ENCODE results near the gene AQP5. TPM values are rescaled to one million over a fixed set of nuclear protein-coding genes. Genes with fewer than 3 reads are reported as not detected.
A peak's percentile ranks its signal among the peaks of the same experiment; 100 is the strongest.

Gene AQP5
- total RNA-seq, 1 donor = not detected

DNA sequence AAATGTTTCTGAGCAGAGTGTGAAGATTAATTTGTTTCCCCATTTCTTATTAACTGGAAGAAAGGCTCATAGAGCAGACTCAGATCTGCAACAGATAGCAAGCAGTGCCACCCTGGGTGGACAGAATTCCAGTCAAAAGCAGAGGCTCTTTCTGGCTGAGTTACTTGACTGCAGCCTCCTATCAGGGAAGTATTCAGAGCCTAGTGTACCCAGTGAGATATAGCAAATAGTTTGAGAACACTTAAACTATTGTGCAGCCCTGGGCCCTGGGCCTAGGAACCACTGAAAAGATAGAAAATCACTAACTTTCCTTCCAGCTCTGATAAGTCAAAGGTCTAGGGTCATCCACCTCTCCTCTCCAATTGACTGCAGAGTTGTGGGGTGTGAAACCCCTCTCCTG, 22.4 kb upstream of the AQP5 start:
- Histone ChIP-seq H3K4me3 (ENCODE audit: insufficient read depth, low read length) (no peak overlapping the region), H3K4me2 (ENCODE audit: insufficient read depth, low read length) (no peak overlapping the region), H3K4me1 (ENCODE audit: insufficient read depth, low read length) (no peaks in the 10 kb centered on the region), H3K79me2 (ENCODE audit: insufficient read depth, low read length) (no peaks in the 10 kb centered on the region), H4K20me1 (ENCODE audit: insufficient read depth, low read length) (no peaks in the 10 kb centered on the region), H3K27me3 (ENCODE audit: insufficient read depth, low read length) (no peaks in the 10 kb centered on the region), H2AFZ (ENCODE audit: low read length) (no peak overlapping the region), H3K36me3 (ENCODE audit: insufficient read depth, low read length) (no peaks in the 10 kb centered on the region), H3K9me3 (ENCODE audit: low read depth, low read length) (no peaks in the 10 kb centered on the region), H3K27ac (ENCODE audit: low read depth, low read length) (no peak overlapping the region)
- TF ChIP-seq, protein P1, sequence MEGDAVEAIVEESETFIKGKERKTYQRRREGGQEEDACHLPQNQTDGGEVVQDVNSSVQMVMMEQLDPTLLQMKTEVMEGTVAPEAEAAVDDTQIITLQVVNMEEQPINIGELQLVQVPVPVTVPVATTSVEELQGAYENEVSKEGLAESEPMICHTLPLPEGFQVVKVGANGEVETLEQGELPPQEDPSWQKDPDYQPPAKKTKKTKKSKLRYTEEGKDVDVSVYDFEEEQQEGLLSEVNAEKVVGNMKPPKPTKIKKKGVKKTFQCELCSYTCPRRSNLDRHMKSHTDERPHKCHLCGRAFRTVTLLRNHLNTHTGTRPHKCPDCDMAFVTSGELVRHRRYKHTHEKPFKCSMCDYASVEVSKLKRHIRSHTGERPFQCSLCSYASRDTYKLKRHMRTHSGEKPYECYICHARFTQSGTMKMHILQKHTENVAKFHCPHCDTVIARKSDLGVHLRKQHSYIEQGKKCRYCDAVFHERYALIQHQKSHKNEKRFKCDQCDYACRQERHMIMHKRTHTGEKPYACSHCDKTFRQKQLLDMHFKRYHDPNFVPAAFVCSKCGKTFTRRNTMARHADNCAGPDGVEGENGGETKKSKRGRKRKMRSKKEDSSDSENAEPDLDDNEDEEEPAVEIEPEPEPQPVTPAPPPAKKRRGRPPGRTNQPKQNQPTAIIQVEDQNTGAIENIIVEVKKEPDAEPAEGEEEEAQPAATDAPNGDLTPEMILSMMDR (IDR thresholded peaks at IDR 0.05; ENCODE audit: extremely low read depth, low read depth, low read length) = no peak
- no peak for DNase-seq (ENCODE audit: insufficient read length, low spot score, missing footprints)

DNA sequence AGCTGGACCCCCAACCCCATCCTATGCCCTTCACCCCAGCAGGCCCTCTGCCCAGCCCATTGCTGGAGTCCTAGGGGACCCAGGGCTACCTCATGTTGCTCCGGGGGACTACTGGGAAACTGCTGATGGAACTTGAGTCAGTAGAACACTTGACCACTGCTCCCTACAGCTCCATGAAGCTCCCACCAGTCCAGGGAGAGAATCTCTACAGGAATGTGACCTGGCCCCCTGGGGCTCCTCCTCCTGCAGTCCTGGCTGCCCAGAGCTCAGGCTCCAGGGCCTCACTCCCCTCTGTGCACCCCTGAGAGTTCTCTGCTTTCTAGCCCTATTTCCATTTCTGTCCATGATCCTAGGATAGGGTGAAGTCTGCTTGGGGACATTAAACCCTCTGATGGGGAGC, 22.0 kb upstream of the AQP5 start:
- H3K9me3 ChIP-seq (ENCODE audit: low read depth, low read length) = no peaks in the 10 kb centered on the region
- H3K27me3 ChIP-seq (ENCODE audit: insufficient read depth, low read length) = no peaks in the 10 kb centered on the region
- H2AFZ ChIP-seq (ENCODE audit: low read length) = no peak overlapping the region
- H4K20me1 ChIP-seq (ENCODE audit: insufficient read depth, low read length) = no peaks in the 10 kb centered on the region
- H3K27ac ChIP-seq (ENCODE audit: low read depth, low read length) = no peak overlapping the region
- no peaks in the 10 kb centered on the region for H3K79me2 ChIP-seq (ENCODE audit: insufficient read depth, low read length)
- H3K36me3 ChIP-seq (ENCODE audit: insufficient read depth, low read length) = no peaks in the 10 kb centered on the region
- no peaks in the 10 kb centered on the region for H3K4me1 ChIP-seq (ENCODE audit: insufficient read depth, low read length)
- TF ChIP-seq, protein P1 (IDR thresholded peaks at IDR 0.05; ENCODE audit: extremely low read depth, low read depth, low read length) = no peak
- peak; percentile 15 for DNase-seq (ENCODE audit: insufficient read length, low spot score, missing footprints)
- no peak overlapping the region for H3K4me3 ChIP-seq (ENCODE audit: insufficient read depth, low read length)
- H3K4me2 ChIP-seq (ENCODE audit: insufficient read depth, low read length) = no peak overlapping the region

DNA sequence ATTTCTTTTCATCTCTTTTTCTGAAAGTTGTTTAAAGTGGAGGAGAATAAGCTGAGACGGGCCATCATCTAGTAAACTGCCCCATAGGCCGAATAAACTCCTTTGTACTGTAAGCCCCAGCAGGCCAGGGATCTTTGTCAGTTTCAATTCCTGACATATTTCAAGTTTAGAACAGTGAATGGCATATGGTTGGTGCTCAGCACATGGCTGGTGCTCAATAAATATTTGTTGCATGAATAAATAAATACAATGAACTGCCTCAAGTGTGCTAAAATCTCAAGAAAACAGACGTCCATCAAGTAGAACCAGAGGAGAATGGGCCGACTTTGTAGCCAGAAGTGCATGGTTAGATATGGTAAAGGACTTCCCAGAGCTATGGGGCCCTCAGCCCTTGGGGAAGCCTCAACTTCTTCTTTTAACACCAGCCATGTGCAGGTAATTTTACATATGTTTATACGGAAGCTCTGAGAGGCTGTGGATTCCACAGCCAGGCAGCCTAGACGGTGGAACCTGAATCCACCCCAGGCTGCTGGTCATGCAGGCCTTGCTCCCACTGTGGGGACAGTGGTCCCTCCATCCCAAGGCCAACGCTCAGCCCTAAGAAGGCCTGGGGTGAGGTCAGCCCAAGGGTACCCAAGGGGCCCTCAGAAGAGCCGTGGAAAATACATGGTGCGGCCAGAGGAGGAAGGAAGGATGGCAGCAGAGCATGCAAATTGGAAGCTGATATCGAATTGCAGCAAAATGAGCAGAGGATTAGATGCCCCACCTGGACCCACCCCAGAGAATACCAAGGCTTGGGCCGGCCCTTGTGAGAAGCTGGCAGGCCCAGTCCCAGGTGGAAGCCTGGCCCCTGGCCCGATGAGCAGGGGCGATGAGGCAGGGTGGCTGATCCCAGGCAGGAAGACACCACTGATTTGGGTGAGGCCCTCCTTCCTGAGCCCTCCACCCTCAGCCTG, 19.8 kb upstream of the AQP5 start:
- Histone ChIP-seq H3K4me3 (ENCODE audit: insufficient read depth, low read length) (no peak overlapping the region), H2AFZ (ENCODE audit: low read length) (no peak overlapping the region), H4K20me1 (ENCODE audit: insufficient read depth, low read length) (no peaks in the 10 kb centered on the region), H3K36me3 (ENCODE audit: insufficient read depth, low read length) (no peaks in the 10 kb centered on the region), H3K27me3 (ENCODE audit: insufficient read depth, low read length) (no peaks in the 10 kb centered on the region), H3K79me2 (ENCODE audit: insufficient read depth, low read length) (no peaks in the 10 kb centered on the region), H3K4me1 (ENCODE audit: insufficient read depth, low read length) (peaks cover 5% of the 10 kb centered on the region), H3K27ac (ENCODE audit: low read depth, low read length) (no peak overlapping the region), H3K9me3 (ENCODE audit: low read depth, low read length) (no peaks in the 10 kb centered on the region), H3K4me2 (ENCODE audit: insufficient read depth, low read length) (no peak overlapping the region)
- DNase-seq (ENCODE audit: insufficient read length, low spot score, missing footprints) = no peak
- TF ChIP-seq, protein P1 (IDR thresholded peaks at IDR 0.05; ENCODE audit: extremely low read depth, low read depth, low read length) = no peak

DNA sequence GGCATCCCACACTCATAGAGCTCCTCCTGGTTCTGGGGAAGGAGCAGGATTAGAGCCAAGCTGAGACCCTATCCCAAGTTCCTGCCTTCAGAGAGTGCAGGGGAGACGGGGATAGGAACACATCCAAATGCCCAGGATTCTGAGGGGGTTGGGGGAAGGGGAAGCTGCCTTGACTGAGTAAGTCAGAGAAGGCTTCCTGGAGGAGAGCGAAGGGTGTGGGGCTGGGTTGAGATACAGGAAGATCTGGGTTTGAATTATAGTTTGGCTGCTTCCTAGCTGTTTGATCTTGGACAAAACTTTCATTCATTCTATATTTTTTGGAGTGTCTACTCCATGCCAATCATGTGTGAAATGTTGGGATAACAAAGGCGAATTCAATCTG, 19.2 kb upstream of the AQP5 start:
- H3K79me2 ChIP-seq (ENCODE audit: insufficient read depth, low read length) = no peaks in the 10 kb centered on the region
- H4K20me1 ChIP-seq (ENCODE audit: insufficient read depth, low read length) = no peaks in the 10 kb centered on the region
- no peak overlapping the region for H3K4me3 ChIP-seq (ENCODE audit: insufficient read depth, low read length)
- TF ChIP-seq, protein P1 (IDR thresholded peaks at IDR 0.05; ENCODE audit: extremely low read depth, low read depth, low read length) = no peak
- no peaks in the 10 kb centered on the region for H3K27me3 ChIP-seq (ENCODE audit: insufficient read depth, low read length)
- H2AFZ ChIP-seq (ENCODE audit: low read length) = no peak overlapping the region
- no peaks in the 10 kb centered on the region for H3K9me3 ChIP-seq (ENCODE audit: low read depth, low read length)
- no peak for DNase-seq (ENCODE audit: insufficient read length, low spot score, missing footprints)
- no peaks in the 10 kb centered on the region for H3K36me3 ChIP-seq (ENCODE audit: insufficient read depth, low read length)
- peaks cover 5% of the 10 kb centered on the region for H3K4me1 ChIP-seq (ENCODE audit: insufficient read depth, low read length)
- no peak overlapping the region for H3K27ac ChIP-seq (ENCODE audit: low read depth, low read length)
- no peak overlapping the region for H3K4me2 ChIP-seq (ENCODE audit: insufficient read depth, low read length)
